Cardiac muscle cell (in vitro differentiated cells and primary cell): Measurements from ENCODE around the gene LHFPL6. TPM values are rescaled to one million over a fixed set of nuclear protein-coding genes. Genes with fewer than 3 reads are reported as not detected.

Source experiments
- DNase-seq, 2 donors: peaks; one replicate each; pipeline versions ENCODE4 v3.0.0 to v3.0.0-alpha.2; 2010 to 2017; ENCODE audit warnings: low read depth in 1 of 2, low spot score in 1 of 2
- H3K27ac ChIP-seq: fragments of 200-600 bp; sonication (generic); 2 replicates; pipeline ENCODE4 v1.5.1; 2016
- H3K27me3 ChIP-seq: fragments of 200-600 bp; sonication (generic); 2 replicates; pipeline ENCODE4 v1.6.0; 2016; ENCODE audit warnings: control low read depth
- H3K36me3 ChIP-seq: fragments of 200-600 bp; sonication (generic); 2 replicates; pipeline ENCODE4 v1.5.1; 2016; ENCODE audit warnings: control low read depth
- H3K4me1 ChIP-seq: fragments of 200-600 bp; sonication (generic); 2 replicates; pipeline ENCODE4 v1.8.1; 2017; ENCODE audit warnings: low read depth, mild to moderate bottlenecking, mixed run types
- H3K4me3 ChIP-seq: fragments of 200-600 bp; sonication (generic); 2 replicates; pipeline ENCODE4 v1.5.1; 2016; ENCODE audit warnings: mild to moderate bottlenecking
- H3K9me3 ChIP-seq: fragments of 200-600 bp; sonication (generic); 2 replicates; pipeline ENCODE4 v1.5.1; 2017; ENCODE audit warnings: low read depth, mild to moderate bottlenecking, control low read depth
- CTCF ChIP-seq: IDR thresholded peaks from 2 replicates; pipeline ENCODE4 v1.5.1; 2012; ENCODE audit warnings: low read depth, mild to moderate bottlenecking, low read length
- polyA plus RNA-seq: library from polyadenylated mRNA; unstranded; fragments of >200 nt; fragmentation: Nextera tagmentation; extraction: Ambion mirVana; gene quantifications from 2 replicates; pipeline ENCODE4 v1.2.1, GENCODE V29; 2016
- total RNA-seq: library from RNA; depleted of rRNA; stranded (reverse); fragments of >200 nt; gene quantifications from 2 replicates; pipeline ENCODE4 v1.2.3, GENCODE V29; 2016

LHFPL6 gene
- total and polyA plus RNA-seq, 2 experiments from 2014 or later, result 10.0 to 19.2 TPM

- Histone ChIP-seq H3K36me3 (no peaks in the 10 kb centered on the region), H3K4me1 (no peaks in the 10 kb centered on the region), H3K27me3 (peaks cover 7% of the 10 kb centered on the region), H3K27ac (no peak overlapping the region), H3K4me3 (no peak overlapping the region), H3K9me3 (no peaks in the 10 kb centered on the region)
- no peak for DNase-seq
- no peak for TF ChIP-seq CTCF
Measured at GRCh38 chr13:39566216-39566869, 36.6 kb downstream of the LHFPL6 start.

DNA sequence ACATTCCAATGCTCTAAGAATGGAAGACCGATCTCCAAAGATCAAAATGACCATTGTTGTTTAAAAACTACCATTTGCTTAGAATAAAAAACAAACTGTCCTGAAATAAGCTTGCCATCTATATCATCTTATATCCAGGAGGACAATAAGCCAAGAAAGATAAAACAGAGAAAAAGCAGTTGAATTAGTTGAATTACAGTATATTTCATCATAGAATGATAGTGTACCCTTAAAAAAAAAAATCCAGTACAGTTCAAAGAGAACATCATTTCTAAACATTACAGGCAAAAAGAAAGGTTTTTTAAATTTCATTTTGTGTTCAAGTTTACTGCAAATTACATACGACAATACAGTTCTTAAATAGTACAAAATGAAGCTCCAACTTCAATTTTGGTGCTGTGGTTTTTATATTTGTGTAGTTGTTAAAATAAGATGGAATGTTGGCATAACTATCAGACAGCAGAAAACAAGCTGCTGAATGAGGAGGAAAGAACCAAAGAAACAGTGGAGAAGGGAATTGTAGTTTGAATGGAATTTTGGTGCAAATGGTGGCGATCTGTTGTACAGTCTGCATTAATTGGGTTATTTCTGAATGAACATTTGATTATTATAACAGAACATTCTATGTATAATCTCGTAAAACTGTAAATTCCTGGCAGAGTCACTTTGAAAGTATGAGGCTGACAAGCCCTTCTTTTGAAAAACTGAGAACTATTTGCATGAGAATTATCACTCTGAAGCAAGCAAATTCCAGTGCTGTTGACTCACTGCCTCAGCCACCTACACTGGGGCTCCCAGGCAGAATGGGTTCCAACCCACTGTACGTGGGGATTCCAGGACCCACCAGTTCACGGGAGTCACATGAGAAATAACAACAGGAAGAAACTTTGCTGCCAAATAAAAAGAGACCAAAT lies 37.7 kb downstream of the LHFPL6 start:
- no peaks in the 10 kb centered on the region for H3K9me3 ChIP-seq
- H3K4me1 ChIP-seq, result no peaks in the 10 kb centered on the region
- H3K4me3 ChIP-seq, result no peak overlapping the region
- H3K27me3 ChIP-seq, result peaks cover 7% of the 10 kb centered on the region
- TF ChIP-seq CTCF, result no peak
- peak in 1 of 2 donors; percentile 92 for DNase-seq
- H3K27ac ChIP-seq, result no peak overlapping the region
- no peaks in the 10 kb centered on the region for H3K36me3 ChIP-seq

DNA sequence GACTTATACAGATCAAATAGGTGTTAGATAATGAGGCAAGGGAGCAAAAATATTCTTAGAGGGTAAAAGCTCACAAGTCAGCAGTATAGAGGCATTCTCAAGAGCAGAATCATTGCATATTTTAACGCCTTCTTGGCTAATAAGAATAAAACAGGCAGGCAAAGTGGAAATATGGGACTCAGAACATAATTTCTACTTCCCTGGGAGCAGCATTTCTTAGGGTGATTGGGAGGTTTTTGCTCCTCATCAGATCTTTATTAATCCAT lies 39.6 kb downstream of the LHFPL6 start:
- no peak for TF ChIP-seq CTCF
- Histone ChIP-seq H3K27ac (no peak overlapping the region), H3K4me1 (no peaks in the 10 kb centered on the region), H3K9me3 (no peaks in the 10 kb centered on the region), H3K27me3 (peaks cover 7% of the 10 kb centered on the region), H3K36me3 (no peaks in the 10 kb centered on the region), H3K4me3 (no peak overlapping the region)
- no peak for DNase-seq

GRCh38 chr13:39561971-39562370 lies 41.0 kb downstream of the LHFPL6 start:
- Histone ChIP-seq H3K27ac (no peak overlapping the region), H3K27me3 (peaks cover 7% of the 10 kb centered on the region), H3K9me3 (no peaks in the 10 kb centered on the region), H3K36me3 (no peaks in the 10 kb centered on the region), H3K4me1 (no peaks in the 10 kb centered on the region), H3K4me3 (no peak overlapping the region)
- no peak for TF ChIP-seq CTCF
- no peak for DNase-seq

GRCh38 chr13:39559847-39560246 lies 43.1 kb downstream of the LHFPL6 start:
- no peak overlapping the region for H3K27ac ChIP-seq

More at GRCh38 chr13:39559847-39560246, 43.1 kb downstream of the LHFPL6 start:
- Histone ChIP-seq H3K27me3 (peaks cover 7% of the 10 kb centered on the region), H3K9me3 (no peaks in the 10 kb centered on the region), H3K4me1 (no peaks in the 10 kb centered on the region), H3K36me3 (no peaks in the 10 kb centered on the region), H3K4me3 (no peak overlapping the region)
- no peak for TF ChIP-seq CTCF
- no peak for DNase-seq
